GM12878 (cell line): Measurements from ENCODE around the gene MRAS. TPM values are rescaled to one million over a fixed set of nuclear protein-coding genes. Genes with fewer than 3 reads are reported as not detected.

ENCODE experiments used
- ATAC-seq: fragments of 200-7000 bp; cut with Tn5 transposase; 3 replicates; pipeline ENCODE4 v1.9.1; 2020; ENCODE audit warnings: mild to moderate bottlenecking, moderate library complexity
- BruUV-seq: library from RNA; stranded (reverse); fragments of 400-500 nt; replicated peaks from 2 replicates; lab custom pipeline; 2021; lab: Mats Ljungman, UMichigan
- CTCF ChIA-PET: fragments of 300-600 bp; sonication (Branson Sonifier 250); formaldehyde crosslinking; extraction: SDS; loops from one replicate; lab custom pipeline; 2021; ENCODE audit warnings: inconsistent platforms; lab: Yijun Ruan, JAX
- POLR2A ChIA-PET: fragments of 350-600 bp; formaldehyde crosslinking; extraction: SDS; loops from one replicate; lab custom pipeline; 2021; ENCODE audit warnings: inconsistent platforms; lab: Charles Lee
- RAD21 ChIA-PET: fragments of 300-600 bp; sonication (Branson Sonifier 250); formaldehyde crosslinking; loops from one replicate; lab custom pipeline; 2023; ENCODE audit warnings: antibody characterized with exemption; ENCODE audit not compliant: unreplicated experiment; lab: Charles Lee
- SMC1A ChIA-PET: fragments of 300-600 bp; sonication (Branson Sonifier 250); formaldehyde crosslinking; loops from one replicate; lab custom pipeline; 2023; ENCODE audit not compliant: unreplicated experiment, uncharacterized antibody; lab: Charles Lee
- DNase-seq: peaks from one replicate; pipeline ENCODE4 v3.0.0-alpha.2; 2011; ENCODE audit warnings: low read depth, low spot score
- FAIRE-seq: peaks from 3 replicates; lab custom pipeline; 2011; peaks lifted over from hg19 to GRCh38; lab: Jason Lieb, UNC
- H2AFZ ChIP-seq: 2 replicates; pipeline ENCODE4 v1.6.0; 2011; ENCODE audit warnings: low read depth, low read length, control low read depth; ENCODE audit not compliant: control insufficient read depth
- H3K27ac ChIP-seq: 2 replicates; pipeline ENCODE4 v1.5.1; 2011; ENCODE audit warnings: control low read depth; ENCODE audit not compliant: control insufficient read depth, insufficient read depth
- H3K27me3 ChIP-seq, 2 experiments: replicated peaks in 1 of 2; 2 replicates each; pipeline versions ENCODE4 v1.6.0 to v1.6.1; 2011; ENCODE audit warnings: low read length in 1 of 2; ENCODE audit not compliant: control insufficient read depth in 2 of 2, insufficient read depth in 2 of 2
- H3K36me3 ChIP-seq, 2 experiments: 2 replicates each; pipeline ENCODE4 v1.5.1; 2011; ENCODE audit warnings: low read length in 1 of 2; ENCODE audit not compliant: control insufficient read depth in 2 of 2, insufficient read depth in 2 of 2
- H3K4me1 ChIP-seq: 2 replicates; pipeline ENCODE4 v1.6.1; 2011; ENCODE audit warnings: mild to moderate bottlenecking, low read length, moderate library complexity, mixed read lengths; ENCODE audit not compliant: control insufficient read depth, insufficient read depth
- H3K4me2 ChIP-seq: 2 replicates; pipeline ENCODE4 v1.6.0; 2011; ENCODE audit warnings: control low read depth; ENCODE audit not compliant: control insufficient read depth, insufficient read depth
- H3K4me3 ChIP-seq: fragments of 200-600 bp; sonication (generic); 2 replicates; pipeline ENCODE4 v1.5.1; 2016
- H3K79me2 ChIP-seq: 2 replicates; pipeline ENCODE4 v1.6.0; 2011; ENCODE audit warnings: low read length; ENCODE audit not compliant: control insufficient read depth, insufficient read depth
- H3K9ac ChIP-seq: 2 replicates; pipeline ENCODE4 v1.8.0; 2011; ENCODE audit warnings: low read length, control low read depth, mixed read lengths; ENCODE audit not compliant: control insufficient read depth, insufficient read depth
- H3K9me3 ChIP-seq: replicated peaks from 3 replicates; pipeline ENCODE4 v1.5.1; 2011; ENCODE audit warnings: mild to moderate bottlenecking, low read length; ENCODE audit not compliant: control insufficient read depth, insufficient read depth
- H4K20me1 ChIP-seq: 2 replicates; pipeline ENCODE4 v1.6.0; 2011; ENCODE audit not compliant: control insufficient read depth, insufficient read depth
- CEBPZ ChIP-seq: fragments of 150-350 bp; IDR thresholded peaks from 2 replicates; pipeline ENCODE4 v1.6.1; 2016; ENCODE audit warnings: low read depth, low read length
- CHD1 ChIP-seq: IDR thresholded peaks from 2 replicates; pipeline ENCODE4 v1.6.1; 2012; ENCODE audit warnings: low read depth, low read length, improper control_type of control experiment
- E2F8 ChIP-seq: fragments of 450-650 bp; IDR thresholded peaks from 2 replicates; pipeline ENCODE4 v1.6.1; 2018; ENCODE audit warnings: mild to moderate bottlenecking, low read depth, moderate library complexity; ENCODE audit not compliant: partially characterized antibody
- E4F1 ChIP-seq: fragments of 450-650 bp; IDR thresholded peaks from 2 replicates; pipeline ENCODE4 v1.6.1; 2018; ENCODE audit warnings: borderline replicate concordance, mild to moderate bottlenecking; ENCODE audit not compliant: partially characterized antibody
- ETV6 ChIP-seq, 2 experiments: fragments of 450-650 bp in 1 of 2; IDR thresholded peaks in 1 of 2; conservative IDR thresholded peaks in 1 of 2; 2 replicates each; pipeline ENCODE4 v1.6.1; 2014; ENCODE audit warnings: antibody characterized with exemption in 1 of 2, borderline replicate concordance in 1 of 2, low read depth in 1 of 2, mild to moderate bottlenecking in 1 of 2, moderate library complexity in 1 of 2
- HDAC2 ChIP-seq: fragments of 200-600 bp; sonication (generic); IDR thresholded peaks from 2 replicates; pipeline ENCODE4 v1.6.1; 2017
- HDAC6 ChIP-seq: fragments of 200-600 bp; sonication (generic); IDR thresholded peaks from one replicate; pipeline ENCODE4 v1.8.0; 2017; ENCODE audit warnings: antibody characterized with exemption; ENCODE audit not compliant: unreplicated experiment
- NFIC ChIP-seq: IDR thresholded peaks from 2 replicates; pipeline ENCODE4 v1.6.1; 2012; ENCODE audit warnings: low read depth, mild to moderate bottlenecking, inconsistent platforms, low read length, moderate library complexity
- NR2C2 ChIP-seq: IDR thresholded peaks from 2 replicates; pipeline ENCODE4 v1.6.1; 2011; ENCODE audit warnings: borderline replicate concordance, low read depth; ENCODE audit not compliant: control insufficient read depth, insufficient read length
- PAX5 ChIP-seq: IDR thresholded peaks from 2 replicates; pipeline ENCODE4 v1.6.1; 2011; ENCODE audit warnings: low read depth, low read length, borderline replicate concordance
- POLR2AphosphoS2 ChIP-seq: IDR thresholded peaks from 2 replicates; pipeline ENCODE4 v1.6.1; 2011; ENCODE audit warnings: low read depth, mild to moderate bottlenecking, low read length, improper control_type of control experiment, moderate library complexity
- RBBP5 ChIP-seq: fragments of 200-600 bp; sonication (generic); conservative IDR thresholded peaks from 2 replicates; pipeline ENCODE4 v1.6.1; 2016
- RFX5 ChIP-seq: IDR thresholded peaks from 2 replicates; pipeline ENCODE4 v1.6.1; 2011; ENCODE audit warnings: low read depth, low read length, improper control_type of control experiment
- SIX5 ChIP-seq: IDR thresholded peaks from 2 replicates; pipeline ENCODE4 v1.6.1; 2011; ENCODE audit warnings: mild to moderate bottlenecking, low read depth, low read length, moderate library complexity; ENCODE audit not compliant: severe bottlenecking
- ZSCAN29 ChIP-seq: fragments of 450-650 bp; IDR thresholded peaks from 2 replicates; pipeline ENCODE4 v1.6.1; 2017; ENCODE audit warnings: mild to moderate bottlenecking, moderate library complexity
- ZZZ3 ChIP-seq: IDR thresholded peaks from 2 replicates; pipeline ENCODE4 v1.6.1; 2011; ENCODE audit warnings: low read depth; ENCODE audit not compliant: control insufficient read depth, insufficient read length
- WGBS: methylation state at CpG from one replicate; pipeline ENCODE4 v1.1.6; 2016; ENCODE audit warnings: low lambda C conversion rate; ENCODE audit not compliant: insufficient replicate concordance, insufficient coverage; ENCODE audit errors: missing lambda C conversion rate; 5-methylcytosine and 5-hydroxymethylcytosine counted together
- in situ Hi-C: fragments of 300-500 bp; cut with MboI; formaldehyde crosslinking; loops from 9 replicates; pipeline ENCODE4 v1.14.3; 2018; ENCODE audit warnings: mixed read lengths
- intact Hi-C: fragments of 100-400 bp; cut with micrococcal nuclease; formaldehyde crosslinking; loops from one replicate; pipeline ENCODE4 v1.14.2; 2022; ENCODE audit not compliant: unreplicated experiment
- polyA plus RNA-seq, 11 experiments: library from polyadenylated mRNA; depleted of rRNA in 4 of 11; unstranded in 6 of 11; stranded (reverse) in 5 of 11; fragments of >200 nt; fragmentation: Nextera tagmentation in 4 of 11; fragmentation: Illumina TruSeq in 1 of 11; extraction: Ambion mirVana in 4 of 11; extraction: Trizol in 1 of 11; gene quantifications; 1 replicate in 1 of 11; 2 replicates in 10 of 11; pipeline versions ENCODE4 v1.2.1 to v1.2.3, GENCODE V29; 2011 to 2016; ENCODE audit warnings: inconsistent platforms in 2 of 11, missing spikeins in 2 of 11, low read depth in 1 of 11
- total RNA-seq, 4 experiments: library from RNA; depleted of rRNA in 3 of 4; stranded (reverse); fragments of >200 nt in 3 of 4; fragmentation: Illumina TruSeq in 1 of 4; extraction: Trizol in 1 of 4; gene quantifications; 2 replicates each; pipeline versions ENCODE4 v1.2.1 to v1.2.3, GENCODE V29; 2013 to 2021

Gene MRAS
- total and polyA plus RNA-seq, 10 of the 15 experiments (the other 5 are each of a cell fraction or from before 2014, with no cell fraction given) = 0.01 to 0.44 (median 0.17) TPM; not detected in 6

- ATAC-seq (no peak), DNase-seq (no peak), FAIRE-seq (no peak)
- ChIA-PET RAD21 (no interaction called here), POLR2A (no interaction called here), CTCF (no interaction called here), SMC1A (no interaction called here)
- Histone ChIP-seq H3K4me2 (no peak overlapping the region), H3K27ac (no peak overlapping the region), H3K4me3 (no peak overlapping the region), H3K9me3 (no peaks in the 10 kb centered on the region; the same call in 2 of the 3 replicates), H3K79me2 (no peaks in the 10 kb centered on the region), H3K4me1 (no peaks in the 10 kb centered on the region), H3K9ac (no peak overlapping the region), H3K27me3 (no peaks in the 10 kb centered on the region), H4K20me1 (no peaks in the 10 kb centered on the region), H3K36me3 (no peaks in the 10 kb centered on the region; a peak in 2 of 4 replicates), H2AFZ (no peak overlapping the region)
- in situ Hi-C loops = no loop called here
- intact Hi-C loops = no loop called here
- no TSS peak for BruUV-seq
- WGBS = 97% methylated on average over 6 of the region's 6 CpGs
- TF ChIP-seq NFIC (no peak), PAX5 (no peak), E2F8 (no peak), SIX5 (no peak), NR2C2 (no peak), RFX5 (no peak), POLR2AphosphoS2 (no peak), HDAC6 (no peak), ETV6 (conservative IDR thresholded peaks at IDR 0.05 in 1 of 2, IDR thresholded peaks at IDR 0.05 in 1 of 2; ENCODE audit: borderline replicate concordance in 1 of 2, low read depth in 1 of 2) (no peak), ZZZ3 (no peak), HDAC2 (no peak), ZSCAN29 (no peak), CEBPZ (no peak), RBBP5 (no peak), CHD1 (no peak), E4F1 (no peak)
These were observed 44.9 kb upstream of the MRAS start for GRCh38 chr3:138303474-138303873.
